ENCODE measurements around the gene GGTLC1.

Gene GGTLC1

GRCh38 chr20:23966298-23966697 lies 22.3 kb downstream of the GGTLC1 start:
- no peak for DNase-seq (ENCODE audit: low read depth in 3 of 3)

GRCh38 chr20:23963941-23964340 lies 24.6 kb downstream of the GGTLC1 start:
- no peak for DNase-seq (ENCODE audit: low read depth in 3 of 3)

GRCh38 chr20:23962272-23962671 lies 26.3 kb downstream of the GGTLC1 start:
- no peak for DNase-seq (ENCODE audit: low read depth in 3 of 3)

GRCh38 chr20:23959054-23959453 lies 29.5 kb downstream of the GGTLC1 start:
- DNase-seq (ENCODE audit: low read depth in 3 of 3) = no peak

- DNase-seq (ENCODE audit: low read depth in 3 of 3) = no peak
Observed at GRCh38 chr20:23955896-23956295, 32.7 kb downstream of the GGTLC1 start.

- DNase-seq (ENCODE audit: low read depth in 3 of 3) = no peak
Observed at GRCh38 chr20:23954008-23954745, 34.4 kb downstream of the GGTLC1 start.

- no peak for DNase-seq (ENCODE audit: low read depth in 3 of 3)
Observed at GRCh38 chr20:23946206-23946605, 42.4 kb downstream of the GGTLC1 start.

GRCh38 chr20:23943304-23943703 lies 45.3 kb downstream of the GGTLC1 start:
- no peak for DNase-seq (ENCODE audit: low read depth in 3 of 3)

DNA sequence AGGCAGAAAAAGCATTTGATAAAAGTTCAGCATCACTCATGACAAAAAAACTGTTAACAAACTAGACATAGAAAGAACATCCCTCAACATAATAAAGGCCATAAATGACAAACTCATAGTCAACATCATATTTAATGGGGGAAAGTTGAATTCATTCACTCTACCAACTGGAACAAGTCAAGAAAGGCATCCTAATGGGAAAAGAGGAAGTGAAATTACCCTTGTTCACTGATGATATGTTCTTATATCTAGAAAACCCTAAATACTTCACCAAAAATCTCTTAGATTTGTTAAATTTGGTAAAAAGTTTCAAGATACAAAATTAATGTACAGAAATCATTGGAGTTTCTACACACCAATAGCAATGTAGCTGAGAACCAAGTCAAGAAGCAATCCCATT lies 48.9 kb downstream of the GGTLC1 start:
- DNase-seq (ENCODE audit: low read depth in 3 of 3) = no peak

DNA sequence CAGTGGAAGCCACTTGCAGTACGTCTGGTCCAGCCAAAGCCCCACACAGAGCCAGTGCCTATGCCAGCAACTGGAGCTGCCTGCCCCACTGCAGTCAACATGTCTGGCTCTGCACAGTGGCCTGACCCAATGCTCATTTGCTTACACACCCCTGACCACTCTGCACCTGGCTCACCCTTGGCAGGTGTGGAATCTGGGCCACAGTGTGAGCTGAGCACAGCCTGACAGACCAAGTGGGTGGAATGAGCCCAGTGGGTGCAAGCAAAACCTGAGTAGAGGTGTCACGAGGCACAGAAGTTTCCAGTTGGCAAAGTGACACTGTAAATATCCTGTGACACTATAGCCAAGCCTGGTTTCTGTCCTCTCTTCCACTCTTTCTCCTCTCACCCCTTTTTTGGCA lies 49.5 kb downstream of the GGTLC1 start:
- DNase-seq (ENCODE audit: low read depth in 3 of 3) = no peak

DNA sequence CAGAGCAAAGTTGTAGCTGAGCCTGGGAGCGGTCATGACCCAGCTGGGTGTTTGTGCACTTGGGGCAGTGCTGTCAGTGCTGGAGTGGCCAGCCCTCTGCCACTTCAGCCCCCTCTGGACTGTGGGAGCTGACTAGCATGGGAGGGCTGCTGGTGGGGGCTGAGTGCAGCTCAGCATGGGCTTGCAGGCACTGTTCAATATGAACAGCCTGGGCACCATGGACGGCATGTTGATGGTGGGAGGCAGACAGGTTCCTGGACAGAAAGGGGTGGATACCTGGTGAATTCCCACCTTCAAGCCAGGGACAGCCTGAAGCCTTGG lies 50.5 kb downstream of the GGTLC1 start:
- DNase-seq (ENCODE audit: low read depth in 3 of 3) = no peak

DNA sequence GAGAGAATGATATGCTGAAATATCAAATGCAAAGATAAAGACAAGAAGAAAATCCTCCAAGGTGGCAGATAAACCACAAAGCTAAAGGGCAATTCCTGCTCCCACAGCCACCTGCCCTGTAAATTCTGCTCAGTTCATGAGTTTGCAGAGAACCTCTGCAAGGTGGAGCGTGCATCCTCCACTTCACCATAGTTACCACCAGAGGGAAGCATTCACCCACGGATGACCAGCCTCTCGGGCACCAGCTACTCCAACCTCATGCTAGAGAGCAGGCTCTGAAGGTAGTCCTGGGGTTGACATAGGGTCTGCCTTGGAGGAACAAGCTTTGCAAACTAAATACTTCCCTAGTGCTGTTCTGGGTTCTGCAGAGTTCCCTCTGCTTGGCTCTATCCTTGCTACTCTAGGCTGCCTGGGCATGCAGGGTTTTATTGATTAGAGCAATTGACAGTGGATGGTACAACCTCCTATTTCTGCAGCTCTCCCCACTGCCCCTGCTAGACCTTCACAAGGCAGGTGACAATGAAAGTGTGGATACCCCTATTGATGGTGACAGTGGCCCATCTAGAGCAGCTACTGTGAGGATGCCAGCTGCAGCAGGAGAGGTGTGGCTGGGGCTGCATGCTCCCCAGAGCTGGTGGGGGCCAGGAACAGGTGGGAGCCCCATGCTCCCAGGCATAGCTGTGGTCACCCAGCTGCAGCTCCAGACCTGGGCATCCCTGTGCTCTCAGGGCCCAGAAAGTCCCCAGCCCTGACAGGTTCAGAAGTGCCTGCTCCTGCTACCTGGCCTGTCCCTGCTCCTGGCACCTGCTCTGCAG lies 51.1 kb downstream of the GGTLC1 start:
- DNase-seq (ENCODE audit: low read depth in 3 of 3) = peak; percentile 18 to 50 (median 35)
